ENCODE data around the gene DVL2. TPM values are rescaled to one million over a fixed set of nuclear protein-coding genes. Genes with fewer than 3 reads are reported as not detected.

Gene DVL2
- 75.0 and 90.9 TPM in 2 replicates for total RNA-seq (2014; rRNA removed; shearing (Covaris generic))

DNA sequence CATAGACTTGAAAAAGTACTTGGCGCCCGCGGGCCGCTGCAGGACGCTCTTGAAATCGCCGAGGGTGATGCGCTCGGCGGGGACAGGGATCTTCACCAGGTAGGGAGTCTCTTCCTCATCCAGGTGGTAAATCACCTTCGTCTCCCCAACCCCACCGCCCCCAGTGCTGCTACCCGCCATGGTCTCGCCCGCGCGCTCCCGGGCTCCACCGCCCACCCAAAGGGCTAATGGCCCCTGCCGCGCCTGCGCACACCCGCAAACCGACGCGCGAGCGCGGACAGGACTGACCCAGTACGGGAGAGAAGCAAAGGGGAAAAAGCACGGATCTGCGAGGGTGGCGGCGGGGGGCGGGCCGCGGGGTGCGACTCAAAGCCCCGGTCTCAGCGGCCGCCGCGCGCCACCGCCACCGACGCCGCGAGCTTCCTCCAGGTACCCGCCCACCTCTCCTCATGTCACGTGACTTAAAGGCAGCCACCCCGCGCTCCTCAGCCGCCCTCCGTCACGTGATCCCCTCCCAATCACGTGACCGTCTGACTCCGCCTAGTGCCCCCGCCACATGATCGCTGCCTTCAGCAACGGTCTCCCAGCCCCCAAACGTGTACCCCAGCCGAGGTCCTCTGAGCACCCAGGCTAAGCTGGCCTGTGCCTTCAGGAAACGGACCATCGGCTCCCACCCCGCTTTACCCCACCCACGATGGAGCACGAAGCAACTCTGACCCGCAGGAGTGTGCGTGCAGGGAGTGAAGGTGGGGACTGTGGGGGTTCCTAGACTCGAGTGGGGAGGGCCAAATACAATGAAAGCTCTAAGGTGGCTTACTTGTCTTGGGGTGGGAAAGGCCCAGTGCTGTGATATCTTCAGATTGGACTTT, at the start of gene DVL2:
Gene DVL2, minus strand, starts transcription at position 435 of the 869 bp plus-strand sequence. Its CDS starts 255 bp downstream, at position 180.
- peak; percentile 99 for DNase-seq
- H3K36me3 ChIP-seq (replicated peaks; ENCODE audit: control insufficient read depth, insufficient read depth, low read length): peaks cover 22% of the 10 kb centered on the region
- H3K4me3 ChIP-seq (ENCODE audit: insufficient read depth, low read depth, low read length): peak within 1 kb of the TSS; percentile 81
- H3K27me3 ChIP-seq (ENCODE audit: control insufficient read depth, insufficient read depth, low read length): no peaks in the 10 kb centered on the region

DNA sequence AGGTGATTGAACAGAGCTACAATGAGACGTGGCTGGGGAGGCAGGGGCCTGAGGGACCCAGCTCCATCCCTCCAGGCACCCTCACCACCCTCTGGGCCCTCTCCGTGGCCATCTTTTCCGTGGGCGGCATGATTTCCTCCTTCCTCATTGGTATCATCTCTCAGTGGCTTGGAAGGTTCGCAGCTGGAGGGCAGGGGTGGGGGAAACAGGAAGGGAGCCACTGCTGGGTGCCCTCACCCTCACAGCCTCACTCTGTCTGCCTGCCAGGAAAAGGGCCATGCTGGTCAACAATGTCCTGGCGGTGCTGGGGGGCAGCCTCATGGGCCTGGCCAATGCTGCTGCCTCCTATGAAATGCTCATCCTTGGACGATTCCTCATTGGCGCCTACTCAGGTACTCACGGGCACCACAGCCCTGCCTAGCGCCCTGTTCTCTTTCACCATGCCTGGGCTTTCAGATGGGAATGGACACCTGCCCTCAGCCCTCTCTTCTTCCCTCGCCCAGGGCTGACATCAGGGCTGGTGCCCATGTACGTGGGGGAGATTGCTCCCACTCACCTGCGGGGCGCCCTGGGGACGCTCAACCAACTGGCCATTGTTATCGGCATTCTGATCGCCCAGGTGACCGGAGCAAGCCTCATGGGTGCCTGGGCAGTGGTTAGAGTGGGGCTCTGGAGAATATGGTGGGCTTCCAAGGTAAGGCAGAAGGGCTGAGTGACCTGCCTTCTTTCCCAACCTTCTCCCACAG, 49.3 kb upstream of the DVL2 start:
- no peaks in the 10 kb centered on the region; the same call in 1 of the 2 replicates for H3K36me3 ChIP-seq (replicated peaks; ENCODE audit: control insufficient read depth, insufficient read depth, low read length)
- DNase-seq: peak; percentile 33
- peaks cover 17% of the 10 kb centered on the region for H3K27me3 ChIP-seq (ENCODE audit: control insufficient read depth, insufficient read depth, low read length)
- H3K4me3 ChIP-seq (ENCODE audit: insufficient read depth, low read depth, low read length): no peak overlapping the region

DNA sequence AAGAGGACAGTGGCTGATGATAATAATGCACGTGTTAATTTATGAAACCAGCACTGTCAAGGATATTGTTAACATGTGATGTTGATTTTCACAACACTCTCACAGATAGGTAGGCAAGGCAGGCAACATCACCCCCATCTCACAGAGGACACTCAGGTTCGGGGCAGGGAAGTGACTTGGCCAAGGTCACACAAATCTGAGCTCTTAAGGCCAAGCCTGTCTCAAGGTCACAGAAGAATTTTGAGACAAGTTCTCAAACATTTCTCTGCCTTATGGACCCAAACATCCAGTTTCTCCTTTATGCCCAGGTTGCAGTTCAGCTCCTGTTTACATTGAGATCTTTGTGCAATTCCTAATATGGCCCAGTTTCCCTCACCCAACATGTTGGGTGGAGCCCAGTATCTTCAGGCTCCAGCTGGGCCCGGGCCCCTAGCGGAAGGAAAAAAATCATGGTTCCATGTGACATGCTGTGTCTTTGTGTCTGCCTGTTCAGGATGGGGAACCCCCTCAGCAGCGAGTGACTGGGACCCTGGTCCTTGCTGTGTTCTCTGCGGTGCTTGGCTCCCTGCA, 48.5 kb upstream of the DVL2 start:
- H3K27me3 ChIP-seq (ENCODE audit: control insufficient read depth, insufficient read depth, low read length): peaks cover 17% of the 10 kb centered on the region
- H3K4me3 ChIP-seq (ENCODE audit: insufficient read depth, low read depth, low read length): no peak overlapping the region
- no peaks in the 10 kb centered on the region for H3K36me3 ChIP-seq (replicated peaks; ENCODE audit: control insufficient read depth, insufficient read depth, low read length)
- DNase-seq: peak; percentile 20

DNA sequence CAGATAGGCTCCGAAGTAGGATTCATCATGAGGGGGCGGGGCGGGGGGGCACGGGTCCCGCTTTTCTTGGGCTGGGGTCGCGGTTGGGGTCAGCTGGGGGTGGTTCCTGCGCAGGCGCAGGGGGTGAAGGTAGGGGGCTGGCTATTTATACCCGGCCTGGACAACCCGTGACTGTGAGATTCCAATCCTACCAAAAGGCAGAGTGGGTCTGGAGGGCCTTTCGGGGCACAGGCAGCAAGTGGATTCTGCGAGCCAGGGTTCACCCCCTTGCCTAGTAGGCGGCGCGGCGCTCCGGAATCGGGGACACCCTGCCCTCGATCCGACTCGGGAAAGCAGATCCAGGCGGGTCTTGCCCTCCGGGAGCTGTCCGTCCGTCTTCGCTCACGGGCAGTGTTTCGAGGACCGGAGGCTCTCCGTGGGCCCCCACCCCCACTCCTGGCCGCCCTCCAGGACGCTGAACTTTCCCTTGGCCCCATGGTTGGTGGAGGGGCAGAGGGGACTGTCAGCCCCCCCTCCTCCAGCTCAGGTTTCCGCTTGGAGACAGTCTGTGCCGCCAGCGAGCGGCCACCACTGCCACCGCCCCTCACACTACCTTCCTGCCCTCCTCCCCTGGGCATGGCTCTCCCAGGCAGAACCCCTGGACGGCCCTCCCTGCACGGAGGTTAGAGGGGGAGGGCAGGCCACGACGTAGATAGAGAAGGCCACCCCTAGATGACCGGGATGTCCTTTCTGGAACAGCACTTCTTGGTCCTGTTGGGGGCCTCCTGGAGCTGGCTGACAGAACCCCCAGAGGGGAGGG, 47.8 kb upstream of the DVL2 start:
- Histone ChIP-seq H3K4me3 (ENCODE audit: insufficient read depth, low read depth, low read length) (peak overlapping the region; percentile 65), H3K27me3 (ENCODE audit: control insufficient read depth, insufficient read depth, low read length) (peaks cover 17% of the 10 kb centered on the region), H3K36me3 (replicated peaks; ENCODE audit: control insufficient read depth, insufficient read depth, low read length) (no peaks in the 10 kb centered on the region)
- no peak for DNase-seq

DNA sequence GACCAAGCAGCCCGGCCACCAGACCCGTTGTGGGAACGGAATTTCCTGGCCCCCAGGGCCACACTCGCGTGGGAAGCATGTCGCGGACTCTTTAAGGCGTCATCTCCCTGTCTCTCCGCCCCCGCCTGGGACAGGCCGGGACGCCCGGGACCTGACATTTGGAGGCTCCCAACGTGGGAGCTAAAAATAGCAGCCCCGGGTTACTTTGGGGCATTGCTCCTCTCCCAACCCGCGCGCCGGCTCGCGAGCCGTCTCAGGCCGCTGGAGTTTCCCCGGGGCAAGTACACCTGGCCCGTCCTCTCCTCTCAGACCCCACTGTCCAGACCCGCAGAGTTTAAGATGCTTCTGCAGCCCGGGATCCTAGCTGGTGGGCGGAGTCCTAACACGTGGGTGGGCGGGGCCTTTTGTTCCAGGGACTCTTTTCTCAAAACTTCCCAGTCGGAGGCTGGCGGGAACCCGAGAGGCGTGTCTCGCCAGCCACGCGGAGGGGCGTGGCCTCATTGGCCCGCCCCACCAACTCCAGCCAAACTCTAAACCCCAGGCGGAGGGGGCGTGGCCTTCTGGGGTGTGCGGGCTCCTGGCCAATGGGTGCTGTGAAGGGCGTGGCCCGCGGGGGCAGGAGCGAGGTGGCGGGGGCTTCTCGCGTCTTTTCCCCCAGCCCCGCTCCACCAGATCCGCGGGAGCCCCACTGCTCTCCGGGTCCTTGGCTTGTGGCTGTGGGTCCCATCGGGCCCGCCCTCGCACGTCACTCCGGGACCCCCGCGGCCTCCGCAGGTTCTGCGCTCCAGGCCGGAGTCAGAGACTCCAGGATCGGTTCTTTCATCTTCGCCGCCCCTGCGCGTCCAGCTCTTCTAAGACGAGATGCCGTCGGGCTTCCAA, 47.0 kb upstream of the DVL2 start, which contains the start of gene SLC2A4:
Gene SLC2A4, plus strand, starts transcription at position 645 of the 879 bp plus-strand sequence. Its CDS starts 217 bp downstream, at position 862.
- peak; percentile 100 for DNase-seq
- H3K27me3 ChIP-seq (ENCODE audit: control insufficient read depth, insufficient read depth, low read length): peaks cover 17% of the 10 kb centered on the region
- no peaks in the 10 kb centered on the region for H3K36me3 ChIP-seq (replicated peaks; ENCODE audit: control insufficient read depth, insufficient read depth, low read length)
- peak within 1 kb of the TSS; percentile 65 for H3K4me3 ChIP-seq (ENCODE audit: insufficient read depth, low read depth, low read length)

DNA sequence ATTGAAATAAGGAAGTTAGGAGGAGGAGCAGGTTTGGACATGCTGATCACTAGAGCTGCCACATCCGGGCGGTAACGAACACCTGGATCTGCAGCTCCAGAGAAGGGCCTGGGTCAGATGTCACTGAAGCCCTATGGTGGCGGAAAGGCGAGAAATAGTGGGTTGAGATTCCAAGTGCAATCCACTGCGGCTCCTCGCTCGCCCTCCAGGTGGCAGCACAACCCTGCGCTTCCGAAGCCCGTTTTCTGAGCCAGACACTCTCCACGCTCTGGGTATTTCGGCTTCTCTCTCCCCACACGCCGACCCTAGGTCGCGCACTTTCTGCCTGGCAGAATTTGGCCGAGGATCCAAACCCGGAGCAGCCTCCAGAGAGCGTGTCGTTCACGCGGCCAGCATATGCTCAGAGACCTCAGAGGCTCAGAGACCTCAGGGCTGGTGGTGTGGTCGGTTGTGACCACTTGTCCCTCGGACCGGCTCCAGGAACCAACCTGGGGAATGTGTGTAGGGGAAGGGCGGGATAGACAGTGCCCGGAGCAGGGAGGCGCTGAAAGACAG, 46.3 kb upstream of the DVL2 start:
- Histone ChIP-seq H3K36me3 (replicated peaks; ENCODE audit: control insufficient read depth, insufficient read depth, low read length) (no peaks in the 10 kb centered on the region), H3K4me3 (ENCODE audit: insufficient read depth, low read depth, low read length) (peak overlapping the region; percentile 36), H3K27me3 (ENCODE audit: control insufficient read depth, insufficient read depth, low read length) (peaks cover 17% of the 10 kb centered on the region)
- peak; percentile 91 for DNase-seq

DNA sequence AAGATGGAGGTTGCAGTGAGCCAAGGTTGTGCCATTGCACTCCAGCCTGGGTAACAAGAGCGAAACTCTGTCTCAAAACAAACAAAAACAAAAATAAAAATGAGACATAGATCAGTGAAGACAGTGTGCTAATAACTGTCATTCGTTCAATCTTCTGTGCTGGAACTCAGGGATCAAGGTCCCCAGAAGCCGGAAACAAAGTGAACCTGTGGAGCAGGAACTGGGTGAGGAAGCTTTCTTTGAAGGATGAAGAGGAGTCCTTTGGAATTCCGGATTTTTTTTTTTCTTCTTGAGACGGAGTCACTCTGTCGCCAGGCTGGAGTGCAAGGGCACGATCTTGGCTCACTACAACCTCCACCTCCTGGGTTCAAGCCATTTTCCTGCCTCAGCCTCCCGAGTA, 45.1 kb upstream of the DVL2 start:
- Histone ChIP-seq H3K36me3 (replicated peaks; ENCODE audit: control insufficient read depth, insufficient read depth, low read length) (no peaks in the 10 kb centered on the region), H3K27me3 (ENCODE audit: control insufficient read depth, insufficient read depth, low read length) (peaks cover 17% of the 10 kb centered on the region), H3K4me3 (ENCODE audit: insufficient read depth, low read depth, low read length) (no peak overlapping the region)
- no peak for DNase-seq

DNA sequence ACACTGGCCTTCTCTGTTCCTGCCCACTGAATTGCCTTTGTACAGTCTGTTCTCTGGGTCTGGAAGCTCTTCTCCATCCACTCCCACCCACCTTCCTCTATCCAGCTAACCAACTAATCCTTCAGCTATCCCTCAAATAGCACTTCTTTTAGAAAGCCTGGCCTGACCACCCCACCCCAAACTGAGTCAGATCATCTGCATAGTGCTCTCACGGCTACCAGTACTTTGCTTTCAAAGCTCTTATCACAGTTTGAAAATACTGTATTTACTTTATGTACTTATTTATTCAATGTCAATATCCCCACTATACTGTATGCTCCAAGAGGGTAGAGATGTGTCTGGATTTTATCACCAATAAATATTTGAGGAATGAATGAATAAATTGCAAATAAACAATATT, 32.5 kb upstream of the DVL2 start:
- Histone ChIP-seq H3K4me3 (ENCODE audit: insufficient read depth, low read depth, low read length) (no peak overlapping the region), H3K27me3 (ENCODE audit: control insufficient read depth, insufficient read depth, low read length) (peaks cover 11% of the 10 kb centered on the region; the same call in 1 of the 2 replicates), H3K36me3 (replicated peaks; ENCODE audit: control insufficient read depth, insufficient read depth, low read length) (no peaks in the 10 kb centered on the region)
- DNase-seq: no peak

DNA sequence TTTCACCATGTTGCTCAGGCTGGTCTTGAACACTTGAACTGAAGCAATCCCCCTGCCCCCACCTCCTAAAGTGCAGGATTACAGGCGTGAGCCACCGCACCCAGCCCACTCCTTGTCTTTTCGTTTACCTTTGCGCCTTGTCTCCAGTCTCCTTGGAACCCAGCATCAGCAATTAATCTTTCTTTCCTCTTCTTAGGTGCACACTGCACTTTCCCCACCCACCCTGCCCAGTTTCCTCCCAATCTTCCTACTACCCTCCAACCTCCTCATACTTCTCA, 29.4 kb upstream of the DVL2 start:
- peak; percentile 23 for DNase-seq
- Histone ChIP-seq H3K27me3 (ENCODE audit: control insufficient read depth, insufficient read depth, low read length) (peaks cover 22% of the 10 kb centered on the region; the same call in 1 of the 2 replicates), H3K4me3 (ENCODE audit: insufficient read depth, low read depth, low read length) (peak overlapping the region; percentile 79), H3K36me3 (replicated peaks; ENCODE audit: control insufficient read depth, insufficient read depth, low read length) (peaks cover 9% of the 10 kb centered on the region)

DNA sequence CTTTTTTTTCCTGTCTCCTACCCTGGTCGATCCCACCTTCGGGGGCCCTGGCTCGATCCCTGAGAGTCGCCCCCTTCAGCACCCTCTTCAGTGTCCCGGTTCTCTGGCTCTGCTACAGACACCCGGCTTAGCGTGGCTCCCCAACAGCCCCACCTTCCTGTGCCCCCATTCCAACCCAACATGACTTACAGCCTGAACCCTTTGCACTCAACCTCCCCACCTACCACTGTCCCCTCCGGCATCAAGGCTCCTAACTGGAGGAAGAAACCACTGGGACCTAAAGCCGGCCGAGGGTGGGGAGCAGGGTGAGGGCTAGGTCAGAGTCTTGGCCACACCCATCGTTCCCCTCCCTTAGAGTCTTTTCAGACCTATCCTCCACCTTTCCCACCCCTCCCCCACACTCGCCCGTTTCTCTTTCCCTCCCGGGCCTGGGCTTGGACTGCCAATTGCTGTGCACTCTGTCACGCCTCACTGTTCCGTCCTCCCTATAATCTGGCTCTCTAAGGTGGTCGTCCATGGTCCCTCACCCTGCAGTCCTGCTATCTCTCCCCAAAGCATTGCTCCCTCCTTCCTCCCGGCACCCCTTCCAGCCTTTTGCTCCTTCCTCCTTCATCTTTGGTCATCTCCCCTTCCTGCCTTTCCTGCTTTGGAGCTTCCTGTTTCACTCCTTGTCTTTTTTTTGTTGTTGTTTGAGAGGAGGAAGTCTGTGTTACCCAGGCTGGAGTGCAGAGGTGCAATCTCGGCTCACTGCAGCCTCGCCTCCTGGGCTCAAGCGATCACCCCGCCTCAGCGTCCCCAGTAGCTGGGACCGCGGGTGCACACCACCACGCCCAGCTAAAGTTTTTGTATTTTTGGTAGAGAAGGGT, 28.9 kb upstream of the DVL2 start:
- Histone ChIP-seq H3K4me3 (ENCODE audit: insufficient read depth, low read depth, low read length) (peak overlapping the region; percentile 79), H3K36me3 (replicated peaks; ENCODE audit: control insufficient read depth, insufficient read depth, low read length) (peaks cover 12% of the 10 kb centered on the region), H3K27me3 (ENCODE audit: control insufficient read depth, insufficient read depth, low read length) (peaks cover 22% of the 10 kb centered on the region; the same call in 1 of the 2 replicates)
- DNase-seq: peak; percentile 95

DNA sequence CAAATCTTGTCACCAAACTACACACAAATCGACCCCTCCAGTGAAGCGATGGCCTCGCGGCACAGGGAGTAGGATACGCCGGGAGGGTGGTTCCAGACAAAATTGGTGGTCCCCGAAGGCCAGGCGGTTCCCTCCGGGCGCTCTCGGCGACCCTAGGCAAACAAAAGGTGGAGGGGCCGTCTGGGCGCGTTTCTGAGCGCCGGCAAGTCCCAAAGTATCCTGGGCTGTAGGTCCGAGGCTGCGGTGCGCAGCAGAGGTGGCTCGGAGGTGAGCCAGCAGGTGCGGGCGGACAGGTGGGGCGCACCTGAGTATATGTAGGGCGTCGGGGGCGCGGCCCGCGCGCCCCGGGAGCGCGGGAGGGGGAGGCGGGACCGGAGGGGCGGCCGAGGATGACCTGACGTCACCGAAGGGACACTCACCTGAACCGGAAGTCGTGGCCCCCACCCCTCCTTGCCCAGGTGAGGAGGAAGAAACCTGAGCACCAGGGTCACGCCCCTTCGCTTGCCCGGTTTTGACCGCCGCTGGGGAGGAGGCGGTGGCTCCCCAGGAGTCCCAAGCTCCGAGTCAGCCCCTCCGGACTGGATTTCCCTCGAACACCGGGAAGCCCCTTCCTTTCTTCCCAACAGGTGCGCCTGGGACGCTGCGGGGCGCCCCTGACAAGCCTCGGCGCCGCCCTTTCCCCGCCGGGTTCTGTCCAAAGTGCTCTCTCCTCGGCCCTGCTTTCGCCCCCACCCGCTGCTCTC, 28.0 kb upstream of the DVL2 start, which contains the start of gene CLDN7:
Gene CLDN7, minus strand, starts transcription at position 287 of the 743 bp plus-strand sequence. CDS start 435 bp downstream, outside the sequence.
- DNase-seq: peak; percentile 99
- peaks cover 12% of the 10 kb centered on the region for H3K36me3 ChIP-seq (replicated peaks; ENCODE audit: control insufficient read depth, insufficient read depth, low read length)
- H3K27me3 ChIP-seq (ENCODE audit: control insufficient read depth, insufficient read depth, low read length): peaks cover 22% of the 10 kb centered on the region; the same call in 1 of the 2 replicates
- peak within 1 kb of the TSS; percentile 79 for H3K4me3 ChIP-seq (ENCODE audit: insufficient read depth, low read depth, low read length)

All from H7 (cell line).